ENCODE data around the gene LRRC10.

LRRC10 gene

GRCh38 chr12:69645031-69645430 is 34.3 kb upstream of the LRRC10 start:
- H3K27ac ChIP-seq (ENCODE audit: low read depth, low read length), result no peak overlapping the region
- no peak overlapping the region for H3K4me3 ChIP-seq (ENCODE audit: low read depth, low read length)
- no peak overlapping the region for H3K9ac ChIP-seq (ENCODE audit: low read depth, low read length)
- H3K9me3 ChIP-seq (ENCODE audit: control insufficient read depth, insufficient read depth, low read length), result no peaks in the 10 kb centered on the region
- no peaks in the 10 kb centered on the region for H3K27me3 ChIP-seq (ENCODE audit: control insufficient read depth, insufficient read depth, low read length)
- no peaks in the 10 kb centered on the region for H3K4me1 ChIP-seq (ENCODE audit: control insufficient read depth, insufficient read depth, low read length)
- H3K36me3 ChIP-seq (ENCODE audit: control insufficient read depth, insufficient read depth, low read length), result no peaks in the 10 kb centered on the region

GRCh38 chr12:69644511-69644910 is 33.8 kb upstream of the LRRC10 start:
- Histone ChIP-seq H3K4me1 (ENCODE audit: control insufficient read depth, insufficient read depth, low read length) (no peaks in the 10 kb centered on the region), H3K27me3 (ENCODE audit: control insufficient read depth, insufficient read depth, low read length) (no peaks in the 10 kb centered on the region), H3K9ac (ENCODE audit: low read depth, low read length) (no peak overlapping the region), H3K9me3 (ENCODE audit: control insufficient read depth, insufficient read depth, low read length) (no peaks in the 10 kb centered on the region), H3K27ac (ENCODE audit: low read depth, low read length) (no peak overlapping the region), H3K4me3 (ENCODE audit: low read depth, low read length) (no peak overlapping the region), H3K36me3 (ENCODE audit: control insufficient read depth, insufficient read depth, low read length) (no peaks in the 10 kb centered on the region)

GRCh38 chr12:69642531-69642930 is 31.8 kb upstream of the LRRC10 start:
- Histone ChIP-seq H3K9ac (ENCODE audit: low read depth, low read length) (no peak overlapping the region), H3K36me3 (ENCODE audit: control insufficient read depth, insufficient read depth, low read length) (no peaks in the 10 kb centered on the region), H3K4me3 (ENCODE audit: low read depth, low read length) (no peak overlapping the region), H3K27ac (ENCODE audit: low read depth, low read length) (no peak overlapping the region), H3K9me3 (ENCODE audit: control insufficient read depth, insufficient read depth, low read length) (no peaks in the 10 kb centered on the region), H3K4me1 (ENCODE audit: control insufficient read depth, insufficient read depth, low read length) (no peaks in the 10 kb centered on the region), H3K27me3 (ENCODE audit: control insufficient read depth, insufficient read depth, low read length) (no peaks in the 10 kb centered on the region)

- Histone ChIP-seq H3K27me3 (ENCODE audit: control insufficient read depth, insufficient read depth, low read length) (no peaks in the 10 kb centered on the region), H3K4me3 (ENCODE audit: low read depth, low read length) (no peak overlapping the region), H3K27ac (ENCODE audit: low read depth, low read length) (no peak overlapping the region), H3K4me1 (ENCODE audit: control insufficient read depth, insufficient read depth, low read length) (no peaks in the 10 kb centered on the region), H3K36me3 (ENCODE audit: control insufficient read depth, insufficient read depth, low read length) (no peaks in the 10 kb centered on the region), H3K9me3 (ENCODE audit: control insufficient read depth, insufficient read depth, low read length) (no peaks in the 10 kb centered on the region), H3K9ac (ENCODE audit: low read depth, low read length) (no peak overlapping the region)
Observed at GRCh38 chr12:69641546-69641945, 30.8 kb upstream of the LRRC10 start.

- Histone ChIP-seq H3K4me3 (ENCODE audit: low read depth, low read length) (no peak overlapping the region), H3K36me3 (ENCODE audit: control insufficient read depth, insufficient read depth, low read length) (no peaks in the 10 kb centered on the region), H3K27ac (ENCODE audit: low read depth, low read length) (no peak overlapping the region), H3K9me3 (ENCODE audit: control insufficient read depth, insufficient read depth, low read length) (no peaks in the 10 kb centered on the region), H3K27me3 (ENCODE audit: control insufficient read depth, insufficient read depth, low read length) (no peaks in the 10 kb centered on the region), H3K9ac (ENCODE audit: low read depth, low read length) (no peak overlapping the region), H3K4me1 (ENCODE audit: control insufficient read depth, insufficient read depth, low read length) (no peaks in the 10 kb centered on the region; the same call in 1 of the 2 replicates)
Observed at GRCh38 chr12:69639400-69640016, 28.8 kb upstream of the LRRC10 start.

- H3K36me3 ChIP-seq (ENCODE audit: control insufficient read depth, insufficient read depth, low read length), result no peaks in the 10 kb centered on the region
- no peaks in the 10 kb centered on the region; the same call in 1 of the 2 replicates for H3K4me1 ChIP-seq (ENCODE audit: control insufficient read depth, insufficient read depth, low read length)
- no peaks in the 10 kb centered on the region for H3K9me3 ChIP-seq (ENCODE audit: control insufficient read depth, insufficient read depth, low read length)
- no peaks in the 10 kb centered on the region for H3K27me3 ChIP-seq (ENCODE audit: control insufficient read depth, insufficient read depth, low read length)
- H3K4me3 ChIP-seq (ENCODE audit: low read depth, low read length), result no peak overlapping the region
- no peak overlapping the region for H3K27ac ChIP-seq (ENCODE audit: low read depth, low read length)
- H3K9ac ChIP-seq (ENCODE audit: low read depth, low read length), result no peak overlapping the region
Observed at GRCh38 chr12:69633061-69633460, 22.4 kb upstream of the LRRC10 start.

- Histone ChIP-seq H3K9ac (ENCODE audit: low read depth, low read length) (no peak overlapping the region), H3K4me1 (ENCODE audit: control insufficient read depth, insufficient read depth, low read length) (no peaks in the 10 kb centered on the region; the same call in 1 of the 2 replicates), H3K27ac (ENCODE audit: low read depth, low read length) (no peak overlapping the region), H3K4me3 (ENCODE audit: low read depth, low read length) (no peak overlapping the region), H3K36me3 (ENCODE audit: control insufficient read depth, insufficient read depth, low read length) (no peaks in the 10 kb centered on the region), H3K9me3 (ENCODE audit: control insufficient read depth, insufficient read depth, low read length) (no peaks in the 10 kb centered on the region), H3K27me3 (ENCODE audit: control insufficient read depth, insufficient read depth, low read length) (no peaks in the 10 kb centered on the region)
Observed at GRCh38 chr12:69630191-69630590, 19.5 kb upstream of the LRRC10 start.

- Histone ChIP-seq H3K27me3 (ENCODE audit: control insufficient read depth, insufficient read depth, low read length) (no peaks in the 10 kb centered on the region), H3K36me3 (ENCODE audit: control insufficient read depth, insufficient read depth, low read length) (no peaks in the 10 kb centered on the region), H3K4me3 (ENCODE audit: low read depth, low read length) (no peak overlapping the region), H3K9me3 (ENCODE audit: control insufficient read depth, insufficient read depth, low read length) (no peaks in the 10 kb centered on the region), H3K9ac (ENCODE audit: low read depth, low read length) (no peak overlapping the region), H3K27ac (ENCODE audit: low read depth, low read length) (no peak overlapping the region), H3K4me1 (ENCODE audit: control insufficient read depth, insufficient read depth, low read length) (no peaks in the 10 kb centered on the region)
Observed at GRCh38 chr12:69627501-69627900, 16.8 kb upstream of the LRRC10 start.

GRCh38 chr12:69623970-69624369 is 13.3 kb upstream of the LRRC10 start:
- Histone ChIP-seq H3K27me3 (ENCODE audit: control insufficient read depth, insufficient read depth, low read length) (no peaks in the 10 kb centered on the region), H3K36me3 (ENCODE audit: control insufficient read depth, insufficient read depth, low read length) (no peaks in the 10 kb centered on the region), H3K9me3 (ENCODE audit: control insufficient read depth, insufficient read depth, low read length) (no peaks in the 10 kb centered on the region), H3K4me3 (ENCODE audit: low read depth, low read length) (no peak overlapping the region), H3K9ac (ENCODE audit: low read depth, low read length) (no peak overlapping the region), H3K4me1 (ENCODE audit: control insufficient read depth, insufficient read depth, low read length) (no peaks in the 10 kb centered on the region), H3K27ac (ENCODE audit: low read depth, low read length) (no peak overlapping the region)

- Histone ChIP-seq H3K9ac (ENCODE audit: low read depth, low read length) (no peak overlapping the region), H3K4me1 (ENCODE audit: control insufficient read depth, insufficient read depth, low read length) (no peaks in the 10 kb centered on the region), H3K9me3 (ENCODE audit: control insufficient read depth, insufficient read depth, low read length) (no peaks in the 10 kb centered on the region), H3K27ac (ENCODE audit: low read depth, low read length) (no peak overlapping the region), H3K36me3 (ENCODE audit: control insufficient read depth, insufficient read depth, low read length) (no peaks in the 10 kb centered on the region), H3K4me3 (ENCODE audit: low read depth, low read length) (no peak overlapping the region), H3K27me3 (ENCODE audit: control insufficient read depth, insufficient read depth, low read length) (no peaks in the 10 kb centered on the region)
Observed at GRCh38 chr12:69621551-69621950, 10.8 kb upstream of the LRRC10 start.

GRCh38 chr12:69620921-69621320 is 10.2 kb upstream of the LRRC10 start:
- Histone ChIP-seq H3K4me3 (ENCODE audit: low read depth, low read length) (no peak overlapping the region), H3K27me3 (ENCODE audit: control insufficient read depth, insufficient read depth, low read length) (no peaks in the 10 kb centered on the region), H3K4me1 (ENCODE audit: control insufficient read depth, insufficient read depth, low read length) (no peaks in the 10 kb centered on the region), H3K9ac (ENCODE audit: low read depth, low read length) (no peak overlapping the region), H3K9me3 (ENCODE audit: control insufficient read depth, insufficient read depth, low read length) (no peaks in the 10 kb centered on the region), H3K36me3 (ENCODE audit: control insufficient read depth, insufficient read depth, low read length) (no peaks in the 10 kb centered on the region), H3K27ac (ENCODE audit: low read depth, low read length) (no peak overlapping the region)

Measured in HUES48 (cell line).